IPS-18a (cell line): ENCODE data around the gene ACTN3.

ENCODE experiments used
- H3K27ac ChIP-seq: one replicate; pipeline ENCODE4 v1.5.1; 2013; ENCODE audit warnings: low read length
- H3K27me3 ChIP-seq: one replicate; pipeline ENCODE4 v1.6.1; 2013; ENCODE audit warnings: mild to moderate bottlenecking, low read length; ENCODE audit not compliant: control insufficient read depth, insufficient read depth
- H3K36me3 ChIP-seq: one replicate; pipeline ENCODE4 v1.6.1; 2013; ENCODE audit warnings: low read depth, low read length; ENCODE audit not compliant: control insufficient read depth
- H3K4me1 ChIP-seq: one replicate; pipeline ENCODE4 v1.6.1; 2013; ENCODE audit warnings: low read depth, low read length; ENCODE audit not compliant: control insufficient read depth
- H3K4me3 ChIP-seq: one replicate; pipeline ENCODE4 v1.5.1; 2013; ENCODE audit warnings: low read length
- H3K9ac ChIP-seq: one replicate; pipeline ENCODE4 v1.6.1; 2013; ENCODE audit warnings: mild to moderate bottlenecking, low read length, moderate library complexity
- H3K9me3 ChIP-seq: one replicate; pipeline ENCODE4 v1.6.1; 2013; ENCODE audit warnings: low read depth, low read length; ENCODE audit not compliant: control insufficient read depth

Gene ACTN3

DNA sequence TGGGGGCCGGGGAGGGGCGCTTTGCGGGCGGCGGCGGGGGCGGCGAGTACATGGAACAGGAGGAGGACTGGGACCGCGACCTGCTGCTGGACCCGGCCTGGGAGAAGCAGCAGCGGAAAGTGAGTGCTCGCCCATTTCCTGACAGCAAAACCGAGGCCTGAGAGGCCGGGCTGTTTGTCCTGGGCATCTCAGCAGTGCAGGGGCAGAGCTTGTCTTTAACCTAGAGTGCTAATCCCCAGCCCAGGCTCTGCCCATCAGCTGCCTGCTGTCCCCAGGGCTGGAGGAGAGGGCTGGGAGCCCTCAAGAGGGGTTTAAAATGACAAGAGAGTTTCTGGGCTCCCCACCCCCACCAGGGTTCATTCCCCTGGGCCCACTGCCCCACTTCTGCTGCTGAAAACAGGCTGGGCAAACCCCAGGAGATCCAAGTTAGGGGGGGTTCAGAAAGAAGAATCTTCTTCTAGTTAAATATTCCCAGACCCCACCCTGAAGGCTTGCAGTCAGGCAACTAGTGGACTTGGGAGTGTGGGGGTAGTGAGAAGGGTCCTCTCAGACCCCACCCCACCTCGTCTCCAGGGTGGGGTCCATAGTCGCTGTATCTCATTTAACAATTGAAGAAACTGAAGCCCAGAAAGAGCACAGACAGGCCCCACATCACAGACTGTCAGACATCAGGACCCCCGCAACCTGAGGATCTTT lies 411 bp downstream of the ACTN3 start:
- Histone ChIP-seq H3K27ac (no peak overlapping the region), H3K36me3 (peaks cover 5% of the 10 kb centered on the region), H3K27me3 (no peaks in the 10 kb centered on the region), H3K9me3 (no peaks in the 10 kb centered on the region), H3K4me1 (peaks cover 17% of the 10 kb centered on the region), H3K9ac (peak overlapping the region; percentile 51), H3K4me3 (peak overlapping the region; percentile 74)

- peaks cover 5% of the 10 kb centered on the region for H3K36me3 ChIP-seq
- H3K4me1 ChIP-seq, result peaks cover 17% of the 10 kb centered on the region
- no peak overlapping the region for H3K27ac ChIP-seq
- no peaks in the 10 kb centered on the region for H3K27me3 ChIP-seq
- H3K9me3 ChIP-seq, result no peaks in the 10 kb centered on the region
- H3K9ac ChIP-seq, result no peak overlapping the region
- H3K4me3 ChIP-seq, result peak overlapping the region; percentile 74
These were observed 933 bp downstream of the ACTN3 start for GRCh38 chr11:66547662-66548009.

GRCh38 chr11:66548041-66548440 lies 1.3 kb downstream of the ACTN3 start:
- H3K36me3 ChIP-seq, result peaks cover 5% of the 10 kb centered on the region
- H3K27ac ChIP-seq, result no peak overlapping the region
- H3K9ac ChIP-seq, result no peak overlapping the region
- H3K9me3 ChIP-seq, result no peaks in the 10 kb centered on the region
- H3K27me3 ChIP-seq, result no peaks in the 10 kb centered on the region
- H3K4me1 ChIP-seq, result peaks cover 16% of the 10 kb centered on the region
- peak overlapping the region; percentile 74 for H3K4me3 ChIP-seq

- peaks cover 11% of the 10 kb centered on the region for H3K4me1 ChIP-seq
- no peak overlapping the region for H3K27ac ChIP-seq
- H3K27me3 ChIP-seq, result no peaks in the 10 kb centered on the region
- H3K4me3 ChIP-seq, result no peak overlapping the region
- H3K36me3 ChIP-seq, result peaks cover 5% of the 10 kb centered on the region
- H3K9me3 ChIP-seq, result no peaks in the 10 kb centered on the region
- no peak overlapping the region for H3K9ac ChIP-seq
These were observed 2.3 kb downstream of the ACTN3 start for GRCh38 chr11:66548774-66549630.

- Histone ChIP-seq H3K36me3 (peaks cover 8% of the 10 kb centered on the region), H3K4me1 (peaks cover 9% of the 10 kb centered on the region), H3K9ac (no peak overlapping the region), H3K9me3 (no peaks in the 10 kb centered on the region), H3K27me3 (no peaks in the 10 kb centered on the region), H3K4me3 (no peak overlapping the region), H3K27ac (no peak overlapping the region)
These were observed 3.0 kb downstream of the ACTN3 start for GRCh38 chr11:66549696-66550095.

GRCh38 chr11:66550887-66551286 lies 4.2 kb downstream of the ACTN3 start:
- H3K4me1 ChIP-seq, result peaks cover 9% of the 10 kb centered on the region
- H3K9me3 ChIP-seq, result no peaks in the 10 kb centered on the region
- H3K36me3 ChIP-seq, result peaks cover 17% of the 10 kb centered on the region
- no peak overlapping the region for H3K9ac ChIP-seq
- H3K27me3 ChIP-seq, result no peaks in the 10 kb centered on the region
- no peak overlapping the region for H3K4me3 ChIP-seq
- no peak overlapping the region for H3K27ac ChIP-seq

DNA sequence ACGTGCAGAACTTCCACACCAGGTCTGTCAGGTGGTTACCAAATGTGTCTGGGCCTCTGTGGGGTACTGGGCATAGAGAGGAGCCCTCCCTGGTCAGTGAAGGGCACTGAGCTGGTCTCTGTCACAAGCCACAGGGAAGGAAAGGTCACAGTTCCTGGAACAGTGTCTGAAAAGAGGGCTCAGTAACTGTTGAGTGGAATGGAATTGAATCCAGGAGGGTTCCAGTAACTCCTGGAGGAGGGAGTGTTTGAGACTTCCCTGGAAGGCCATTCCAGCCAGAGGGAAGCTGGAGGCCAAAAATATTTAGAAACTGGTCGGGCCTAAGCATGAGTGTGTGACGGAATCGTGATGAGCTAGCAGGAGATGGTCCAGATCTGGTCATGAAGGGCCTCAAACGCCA lies 7.9 kb downstream of the ACTN3 start:
- H3K9ac ChIP-seq, result no peak overlapping the region
- no peaks in the 10 kb centered on the region for H3K4me1 ChIP-seq
- H3K9me3 ChIP-seq, result no peaks in the 10 kb centered on the region
- no peak overlapping the region for H3K4me3 ChIP-seq
- no peak overlapping the region for H3K27ac ChIP-seq
- no peaks in the 10 kb centered on the region for H3K27me3 ChIP-seq
- H3K36me3 ChIP-seq, result peaks cover 31% of the 10 kb centered on the region

GRCh38 chr11:66555416-66555815 lies 8.7 kb downstream of the ACTN3 start:
- H3K36me3 ChIP-seq, result peaks cover 34% of the 10 kb centered on the region
- no peaks in the 10 kb centered on the region for H3K27me3 ChIP-seq
- no peaks in the 10 kb centered on the region for H3K4me1 ChIP-seq
- H3K9me3 ChIP-seq, result no peaks in the 10 kb centered on the region
- H3K4me3 ChIP-seq, result no peak overlapping the region
- no peak overlapping the region for H3K9ac ChIP-seq
- no peak overlapping the region for H3K27ac ChIP-seq

GRCh38 chr11:66556086-66556485 lies 9.4 kb downstream of the ACTN3 start:
- no peak overlapping the region for H3K27ac ChIP-seq
- H3K27me3 ChIP-seq, result no peaks in the 10 kb centered on the region
- no peak overlapping the region for H3K9ac ChIP-seq
- no peaks in the 10 kb centered on the region for H3K4me1 ChIP-seq
- peaks cover 41% of the 10 kb centered on the region for H3K36me3 ChIP-seq
- no peak overlapping the region for H3K4me3 ChIP-seq
- H3K9me3 ChIP-seq, result no peaks in the 10 kb centered on the region

GRCh38 chr11:66557733-66558326 lies 11.1 kb downstream of the ACTN3 start:
- Histone ChIP-seq H3K9me3 (no peaks in the 10 kb centered on the region), H3K4me3 (no peak overlapping the region), H3K27ac (no peak overlapping the region), H3K4me1 (no peaks in the 10 kb centered on the region), H3K27me3 (no peaks in the 10 kb centered on the region), H3K9ac (no peak overlapping the region), H3K36me3 (peaks cover 51% of the 10 kb centered on the region)

DNA sequence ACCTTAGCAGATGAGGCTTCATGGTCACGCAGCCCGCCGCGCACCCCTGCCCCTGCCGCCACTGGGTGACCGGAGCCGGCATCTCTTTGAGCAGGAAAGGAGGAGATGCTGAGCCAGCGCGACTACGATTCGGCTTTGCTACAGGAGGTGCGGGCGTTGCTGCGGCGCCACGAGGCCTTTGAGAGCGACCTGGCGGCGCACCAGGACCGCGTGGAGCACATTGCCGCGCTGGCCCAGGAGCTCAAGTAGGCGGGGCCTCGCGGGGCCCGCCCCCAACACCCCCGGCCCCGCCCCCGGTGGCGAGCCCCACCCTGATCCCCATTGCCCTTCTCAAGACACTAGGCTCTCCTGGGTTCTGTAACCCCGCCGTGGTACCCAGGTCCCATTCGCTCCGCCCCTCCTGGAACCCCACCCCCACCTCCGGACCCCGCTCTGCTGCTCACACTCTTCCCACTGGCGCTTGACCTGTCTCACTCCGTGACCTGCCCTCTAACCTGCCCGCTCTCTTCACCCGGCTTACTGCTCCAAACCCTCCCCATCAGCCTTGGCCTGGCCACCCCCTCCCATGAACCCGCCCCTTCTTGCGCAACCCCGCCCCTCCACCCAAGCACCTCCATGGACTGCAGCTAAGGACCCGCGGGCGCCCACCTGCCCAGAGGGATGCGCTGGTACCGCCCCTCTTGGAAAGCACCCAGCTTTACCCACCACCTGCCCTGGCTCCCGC lies 12.6 kb downstream of the ACTN3 start:
- H3K27ac ChIP-seq, result no peak overlapping the region
- no peak overlapping the region for H3K4me3 ChIP-seq
- no peaks in the 10 kb centered on the region for H3K4me1 ChIP-seq
- no peaks in the 10 kb centered on the region for H3K9me3 ChIP-seq
- H3K9ac ChIP-seq, result no peak overlapping the region
- H3K36me3 ChIP-seq, result peaks cover 55% of the 10 kb centered on the region
- no peaks in the 10 kb centered on the region for H3K27me3 ChIP-seq
